GM13976 (cell line): ENCODE measurements around the gene CBARP.

ENCODE experiments used
- DNase-seq: peaks from one replicate; pipeline ENCODE4 v3.0.0; 2012; ENCODE audit warnings: low spot score
- CTCF ChIP-seq: IDR thresholded peaks from 2 replicates; pipeline ENCODE4 v1.5.1; 2012; ENCODE audit warnings: borderline replicate concordance, mild to moderate bottlenecking; ENCODE audit not compliant: insufficient read depth; ENCODE audit errors: extremely low read depth, missing control alignments, control extremely low read depth
- in situ Hi-C: fragments of 300-500 bp; cut with MboI; formaldehyde crosslinking; loops from one replicate; pipeline ENCODE4 v1.12.0; 2022; ENCODE audit warnings: low sequenced_read_pairs, mixed read lengths, inconsistent platforms; ENCODE audit not compliant: unreplicated experiment

The CBARP gene

GRCh38 chr19:1225440-1226226, 12.2 kb downstream of the CBARP start:
- in situ Hi-C loops: no loop called here

DNA sequence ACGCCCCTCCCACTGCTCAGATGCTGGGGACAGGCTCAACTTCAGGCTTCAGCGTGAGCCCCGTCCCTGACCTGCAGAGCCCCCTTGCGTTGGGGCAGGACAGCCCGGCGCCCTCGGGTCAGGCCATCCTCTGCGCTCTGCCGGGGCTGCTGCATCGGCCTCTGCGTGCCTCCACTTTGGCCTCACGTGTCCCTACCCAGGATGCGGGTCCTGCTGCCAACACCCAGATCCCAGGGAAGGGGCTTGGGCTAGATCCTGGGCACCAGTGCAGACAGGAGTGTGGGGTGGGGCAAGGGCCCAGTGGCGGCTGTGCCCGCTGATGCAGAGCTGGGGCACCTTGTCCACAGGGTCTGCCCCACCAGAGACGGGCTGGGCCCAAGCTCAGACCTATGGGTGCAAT, 13.0 kb downstream of the CBARP start:
- in situ Hi-C loops: no loop called here
- no peak for TF ChIP-seq CTCF
- DNase-seq: no peak

More at GRCh38 chr19:1225440-1226226, 12.2 kb downstream of the CBARP start:
- DNase-seq: no peak
- no peak for TF ChIP-seq CTCF

GRCh38 chr19:1224047-1224825, 13.6 kb downstream of the CBARP start:
- no peak for TF ChIP-seq CTCF
- DNase-seq: no peak
- in situ Hi-C loops: no loop called here

GRCh38 chr19:1223018-1223855, 14.6 kb downstream of the CBARP start:
- TF ChIP-seq CTCF: peak; percentile 47
- peak; percentile 77 for DNase-seq
- in situ Hi-C loops: no loop called here

DNA sequence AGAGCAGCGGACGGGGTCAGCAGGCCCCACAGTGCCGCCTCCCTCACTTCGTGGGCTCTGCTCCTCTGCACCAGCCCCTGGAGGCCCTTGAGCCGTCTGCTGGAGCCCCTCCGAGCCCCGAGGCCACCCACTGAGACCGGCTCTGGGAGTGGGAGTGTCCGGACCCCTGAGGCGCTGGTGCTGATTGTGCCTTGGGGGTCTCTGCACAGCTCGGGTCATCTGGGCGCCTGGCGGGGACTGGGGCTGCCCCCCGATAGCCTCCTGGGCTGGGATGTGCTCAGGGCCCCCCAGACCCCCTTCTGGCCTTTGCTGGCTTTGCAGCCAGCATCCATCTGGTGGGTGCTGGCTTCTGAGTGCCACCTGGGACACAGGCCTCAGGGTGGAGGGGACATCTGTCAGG, 15.4 kb downstream of the CBARP start:
- no peak for TF ChIP-seq CTCF
- DNase-seq: no peak
- in situ Hi-C loops: no loop called here

GRCh38 chr19:1221904-1222255, 15.9 kb downstream of the CBARP start:
- TF ChIP-seq CTCF: no peak
- no peak for DNase-seq
- in situ Hi-C loops: no loop called here
